Stimulated activated CD4-positive, alpha-beta T cell treated with anti-CD3 and anti-CD28 coated beads, Interleukin-15, amount 100 ng/mL, for 24 hours (primary cell): Measurements from ENCODE around the gene ALDH3A1.

Source experiments
- DNase-seq: peaks from one replicate; pipeline ENCODE4 v3.0.0-alpha.2; 2020

The ALDH3A1 gene

DNA sequence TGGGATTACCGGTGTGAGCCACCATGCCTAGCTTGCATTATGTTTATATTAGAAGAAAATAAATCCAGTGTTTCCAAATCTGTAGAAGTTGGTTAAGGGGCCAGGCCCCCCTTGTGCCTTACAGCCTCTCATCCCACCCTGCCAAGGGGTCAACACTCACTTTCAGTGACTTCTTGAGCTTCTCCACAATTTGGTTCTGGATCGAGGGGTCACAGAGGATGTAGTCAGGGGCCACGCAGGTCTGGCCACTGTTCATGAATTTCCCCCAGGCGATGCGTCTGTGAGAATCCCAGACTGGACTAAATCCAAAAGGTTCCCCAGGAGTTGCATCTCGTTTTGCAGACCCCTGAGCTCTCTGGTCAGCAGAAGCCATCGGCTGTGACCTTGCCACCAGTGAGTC is 7.2 kb downstream of the ALDH3A1 start:
- DNase-seq, result no peak

DNA sequence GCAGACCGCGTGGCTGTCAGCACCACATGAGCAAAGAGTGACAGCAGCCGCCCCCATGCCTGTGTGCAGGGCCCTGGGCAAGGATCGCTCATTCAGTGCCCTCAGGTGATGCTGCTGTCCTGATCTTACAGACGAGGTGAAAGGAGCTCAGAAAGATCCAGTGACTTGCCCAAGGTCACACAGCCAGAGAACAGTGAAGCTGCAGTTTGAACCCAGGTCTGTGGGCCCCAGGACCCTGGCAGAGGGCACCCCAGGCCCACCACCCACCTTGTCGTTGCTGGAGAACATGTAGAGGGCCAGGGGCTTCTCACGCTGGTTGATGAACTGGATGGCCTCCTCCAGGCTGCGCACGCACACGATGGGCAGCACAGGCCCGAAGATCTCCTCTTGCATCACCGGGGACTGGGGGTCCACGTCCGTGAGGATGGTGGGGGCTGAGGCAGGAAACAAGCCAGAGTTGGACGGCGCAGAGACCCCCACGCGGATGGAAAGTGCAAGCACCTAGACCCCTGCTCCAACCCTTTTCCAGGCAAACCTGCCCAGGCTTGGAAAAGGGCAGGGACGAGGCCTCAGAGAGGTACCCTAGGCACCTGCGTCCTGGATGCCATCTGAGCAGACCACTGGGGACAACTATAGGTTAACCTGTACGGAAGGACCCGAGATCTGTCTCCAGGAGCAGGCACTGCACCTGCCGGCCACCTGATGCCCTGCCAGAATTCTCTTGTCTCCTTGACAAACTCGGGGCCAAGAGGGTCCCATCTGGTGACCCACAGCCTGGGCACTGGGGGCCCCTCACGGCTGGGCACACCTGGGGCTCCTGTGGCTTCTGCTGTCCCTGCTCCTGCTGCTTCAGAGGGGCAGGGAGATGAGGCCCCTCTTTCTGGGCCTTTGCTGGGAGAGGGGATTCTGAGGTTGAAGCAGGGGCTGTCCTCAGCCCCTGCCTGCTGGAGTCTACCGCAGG is 8.6 kb downstream of the ALDH3A1 start:
- DNase-seq, result no peak

DNA sequence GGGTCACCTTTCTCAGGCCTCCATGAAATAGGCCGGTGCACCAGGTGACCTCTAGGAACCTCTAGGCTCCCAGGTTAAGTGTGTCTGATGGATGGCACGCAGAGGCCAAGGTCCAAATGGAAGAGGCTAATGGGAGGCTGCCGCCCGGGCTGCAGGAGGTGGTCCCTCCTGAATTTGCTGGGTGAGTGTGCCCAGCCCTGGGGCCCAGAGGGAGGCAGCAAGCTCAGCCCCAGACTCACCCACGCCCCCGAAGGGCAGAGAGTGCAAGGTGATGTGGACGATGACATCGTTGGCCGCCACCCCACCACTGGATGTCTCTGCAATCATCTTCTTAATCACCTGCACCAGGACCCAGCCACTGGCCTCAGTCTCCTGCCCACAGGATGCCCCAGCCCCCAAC is 9.3 kb downstream of the ALDH3A1 start:
- no peak for DNase-seq

DNA sequence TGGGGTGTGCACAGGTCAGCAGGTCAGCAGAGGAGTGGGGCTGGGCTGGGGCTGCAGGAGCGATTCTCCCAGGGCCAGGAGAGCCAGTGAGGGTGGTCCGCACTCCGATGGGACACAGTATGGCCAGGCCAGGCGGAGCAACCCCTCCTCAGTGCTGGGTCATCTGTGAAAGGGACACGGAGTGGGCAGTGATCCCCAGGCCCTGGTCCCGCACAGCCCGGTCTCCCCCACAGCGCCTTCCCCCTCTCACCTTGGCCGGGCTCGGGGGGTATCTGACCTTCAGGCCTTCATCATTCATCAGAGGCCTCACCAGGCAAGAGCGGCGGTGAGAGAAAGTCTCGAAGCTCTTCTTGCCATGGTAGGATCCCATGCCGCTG is 10.0 kb downstream of the ALDH3A1 start:
- DNase-seq, result no peak

DNA sequence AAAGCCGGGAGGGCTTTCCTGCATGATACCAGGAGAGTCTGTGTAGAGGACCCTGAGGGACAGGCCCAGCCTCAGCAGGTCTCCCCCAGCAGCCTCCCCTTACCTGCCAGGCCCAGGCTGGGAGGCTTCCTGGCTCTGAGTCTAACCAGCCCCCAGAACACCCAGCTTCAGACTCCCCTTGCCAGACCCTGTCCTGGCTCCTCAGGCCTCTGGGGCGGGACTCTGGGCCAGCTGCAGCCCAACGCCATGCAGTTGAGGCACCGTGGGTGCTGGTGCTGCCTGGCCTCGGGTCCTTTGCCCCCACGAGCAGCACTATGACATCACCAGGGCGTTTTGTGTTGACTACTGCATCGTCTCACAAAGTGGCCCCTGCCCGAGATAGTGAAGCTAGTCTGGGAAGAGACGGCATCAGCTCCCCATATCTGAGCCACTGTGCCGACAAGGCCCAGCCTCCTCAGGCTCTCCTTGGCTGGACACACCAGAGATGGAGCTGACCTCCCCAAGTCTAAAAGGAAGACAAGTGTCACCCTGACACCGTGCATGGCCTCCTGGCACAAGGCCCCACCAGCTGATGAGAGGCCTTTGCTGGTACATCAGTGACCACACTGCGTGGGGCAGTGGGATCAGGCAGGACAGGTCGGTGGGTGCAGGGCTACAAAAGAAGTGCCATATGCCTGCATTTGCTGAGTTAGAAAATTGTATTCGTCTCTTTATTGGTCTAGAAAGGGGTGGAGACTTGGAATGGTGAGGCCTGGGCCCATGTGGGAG is 10.6 kb downstream of the ALDH3A1 start:
- DNase-seq, result no peak

DNA sequence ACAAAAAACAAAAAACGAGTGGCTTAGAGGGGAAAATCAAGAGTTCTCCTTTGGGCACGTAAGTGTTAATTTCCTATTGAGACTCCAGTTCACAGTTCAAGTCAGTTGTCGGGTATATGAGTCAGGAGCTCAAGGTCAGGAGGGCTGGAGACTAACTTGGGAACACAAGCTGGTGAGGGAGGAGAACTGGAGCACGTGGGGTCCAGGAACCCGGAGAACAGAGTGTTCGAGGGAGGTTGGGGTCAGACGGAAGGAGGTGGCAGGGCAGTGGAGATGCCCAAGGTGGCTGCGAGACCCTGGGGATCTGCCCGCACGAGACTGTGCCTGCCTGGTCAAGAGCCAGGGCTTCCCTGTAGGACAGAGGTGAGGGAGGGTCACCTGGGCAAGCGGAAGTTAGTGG is 12.0 kb downstream of the ALDH3A1 start:
- DNase-seq, result no peak

DNA sequence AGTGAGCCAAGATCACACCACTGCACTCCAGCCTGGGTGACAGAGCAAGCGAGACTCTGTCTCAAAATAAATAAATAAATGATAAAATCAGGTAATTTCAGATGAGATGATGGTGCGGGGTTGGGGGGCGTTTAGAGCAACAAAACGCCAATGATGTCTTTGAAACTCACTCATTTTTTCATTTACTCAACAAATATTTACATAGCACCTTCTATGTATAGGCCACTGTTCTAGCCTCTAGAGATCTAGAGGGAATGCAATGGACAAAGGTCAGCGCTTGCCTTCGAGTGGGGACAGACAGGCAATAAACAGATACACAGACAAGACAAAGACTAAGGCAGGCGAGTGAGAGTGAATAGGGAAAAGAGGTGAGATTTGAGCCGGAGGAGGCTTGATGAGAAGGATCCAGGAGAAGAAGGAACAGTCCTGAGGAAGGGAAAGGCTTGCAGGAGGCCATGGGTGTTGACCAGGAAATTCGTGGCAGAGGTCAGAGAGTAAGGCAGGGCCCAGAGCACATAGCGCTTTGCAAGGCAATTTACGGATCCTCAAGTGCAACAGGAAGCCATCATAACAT is 14.1 kb downstream of the ALDH3A1 start:
- no peak for DNase-seq

DNA sequence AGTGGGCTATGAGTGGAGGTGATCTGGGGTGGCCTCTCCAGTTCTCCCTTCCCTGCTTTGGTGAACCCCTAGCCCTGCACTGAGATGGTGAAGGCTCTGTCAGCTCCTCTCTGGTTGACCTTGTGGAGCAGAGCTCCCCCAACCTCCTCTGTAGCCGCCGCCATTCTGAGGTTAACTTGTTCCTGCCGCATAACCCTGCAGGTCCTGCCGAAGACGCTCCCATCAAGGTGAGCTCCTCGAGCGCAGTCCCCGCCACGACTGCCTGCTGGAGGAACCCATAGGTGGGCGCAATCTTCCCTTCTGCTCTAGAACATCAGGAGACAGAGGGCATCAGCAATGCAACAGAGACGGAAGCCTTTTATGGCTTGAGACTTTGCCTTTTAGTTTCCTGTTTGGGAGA is 16.5 kb downstream of the ALDH3A1 start:
- no peak for DNase-seq

DNA sequence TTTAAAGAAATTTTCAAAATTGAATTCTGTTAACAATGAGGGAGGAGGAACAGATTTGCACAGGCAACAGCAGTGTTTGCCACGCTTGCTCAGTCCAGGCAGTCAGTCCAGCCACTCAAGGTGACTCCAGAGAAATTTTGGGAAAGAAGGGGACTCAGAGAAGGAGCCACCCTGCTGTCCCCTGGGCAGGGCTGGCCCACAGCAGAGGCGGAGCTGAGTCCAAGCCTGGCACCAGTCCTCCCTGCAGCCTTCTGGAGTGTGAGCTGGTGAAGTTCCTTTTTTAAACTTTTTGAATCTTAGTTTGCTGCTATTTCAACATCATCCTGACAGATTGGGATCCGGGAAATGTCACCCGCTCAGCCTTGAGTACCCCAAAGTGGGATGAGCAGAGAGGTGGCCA is 17.3 kb downstream of the ALDH3A1 start:
- no peak for DNase-seq

DNA sequence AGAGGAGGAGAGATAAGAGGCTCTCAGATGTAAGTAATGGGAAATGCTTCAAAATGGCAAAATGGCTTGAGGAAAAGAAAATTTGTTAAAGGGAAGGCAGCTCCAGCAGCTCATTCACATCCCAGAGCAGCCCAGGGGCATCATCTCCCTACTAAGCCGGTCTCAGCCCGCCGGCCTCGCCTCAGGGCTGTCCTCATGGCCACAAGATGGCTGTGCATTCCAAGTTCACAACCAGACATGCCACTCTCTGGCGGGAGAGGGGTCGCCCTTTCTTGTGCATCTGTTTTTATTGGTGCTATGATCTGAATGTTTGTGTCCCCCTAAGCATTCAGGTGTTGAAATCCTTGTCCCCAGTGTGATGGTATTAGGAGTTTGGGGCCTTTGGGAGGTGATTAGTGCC is 18.2 kb downstream of the ALDH3A1 start:
- DNase-seq, result no peak

DNA sequence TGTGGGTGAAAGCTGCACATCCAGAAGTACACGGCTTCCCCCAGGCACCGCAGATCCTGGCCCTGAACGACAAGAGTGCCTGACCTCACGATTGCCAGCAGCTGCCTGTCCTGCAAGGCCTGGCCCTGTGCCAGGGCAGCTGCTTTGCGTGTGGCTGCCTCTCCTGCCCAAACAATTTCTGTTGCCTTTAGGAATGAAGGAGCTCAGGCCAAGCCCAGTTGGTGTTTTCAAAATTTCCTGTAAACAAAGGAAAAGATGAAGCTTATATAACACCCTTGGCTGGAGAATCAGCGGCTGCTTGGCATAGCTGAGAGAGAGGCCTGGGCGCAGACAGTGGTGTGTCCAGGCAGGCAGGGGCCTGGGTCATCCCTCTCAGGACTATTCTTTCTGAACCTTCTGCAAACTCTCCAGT is 20.0 kb downstream of the ALDH3A1 start:
- DNase-seq, result no peak

DNA sequence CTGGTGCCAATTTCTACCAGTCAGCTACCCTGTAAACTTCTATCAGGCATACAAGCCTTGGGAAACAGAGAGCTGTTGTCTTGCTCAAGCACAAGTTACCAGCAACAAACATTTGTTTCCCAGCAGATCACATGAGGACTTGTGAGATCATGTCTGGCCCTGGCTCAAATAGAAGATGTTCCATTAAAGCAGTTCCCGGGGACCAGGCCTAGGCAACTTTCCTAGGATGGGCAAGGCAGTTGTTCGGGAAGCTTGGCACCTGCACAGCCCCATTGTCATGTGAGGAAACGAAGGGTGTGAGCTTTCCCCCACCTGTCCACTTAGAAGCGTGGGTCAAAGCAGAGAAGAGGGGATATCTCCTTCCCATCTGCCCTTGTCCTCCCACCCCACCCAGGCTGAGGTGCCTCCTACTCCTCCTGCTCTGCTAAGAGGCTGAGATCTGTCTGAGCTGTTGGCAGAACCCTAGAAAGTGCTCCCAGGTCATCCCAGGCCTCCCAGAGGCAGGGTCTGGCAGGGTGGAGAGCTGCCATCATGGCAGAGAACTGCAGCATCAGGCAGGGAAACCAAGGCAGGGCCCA is 20.5 kb downstream of the ALDH3A1 start:
- DNase-seq, result no peak

DNA sequence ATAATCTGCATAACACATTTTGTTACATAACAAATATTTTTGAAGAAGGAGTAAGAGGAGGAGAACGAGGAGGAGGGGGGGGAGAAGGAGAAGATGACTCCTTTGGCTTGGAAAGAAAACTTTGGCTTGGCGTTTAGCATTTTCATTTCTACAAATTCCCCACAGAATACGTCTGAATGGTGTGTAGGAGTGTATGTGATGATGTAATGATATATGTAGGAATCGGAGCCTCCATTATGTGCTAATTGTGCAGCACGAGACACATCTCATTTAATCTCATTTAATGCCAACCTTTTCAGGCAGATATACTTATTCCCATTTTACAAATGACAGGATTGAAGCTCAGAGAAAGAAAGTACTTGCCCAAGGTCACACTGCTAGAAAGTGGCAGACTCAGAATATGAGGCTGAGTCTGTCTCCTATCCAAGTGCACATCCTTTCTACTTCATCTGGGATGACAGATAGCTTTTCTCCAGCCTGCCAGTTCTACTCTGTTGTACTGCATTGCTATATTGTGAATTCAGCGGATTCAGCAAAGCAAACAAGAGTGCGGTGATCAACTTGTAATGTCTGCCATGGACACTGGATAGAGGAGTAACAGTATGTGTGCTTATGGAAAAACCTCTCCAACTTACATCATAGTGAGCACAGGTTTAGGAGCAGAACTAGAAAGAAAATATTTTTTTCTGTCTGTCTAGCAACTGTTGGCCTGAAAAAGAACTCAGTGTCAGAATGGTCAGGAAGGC is 21.3 kb downstream of the ALDH3A1 start:
- DNase-seq, result no peak

DNA sequence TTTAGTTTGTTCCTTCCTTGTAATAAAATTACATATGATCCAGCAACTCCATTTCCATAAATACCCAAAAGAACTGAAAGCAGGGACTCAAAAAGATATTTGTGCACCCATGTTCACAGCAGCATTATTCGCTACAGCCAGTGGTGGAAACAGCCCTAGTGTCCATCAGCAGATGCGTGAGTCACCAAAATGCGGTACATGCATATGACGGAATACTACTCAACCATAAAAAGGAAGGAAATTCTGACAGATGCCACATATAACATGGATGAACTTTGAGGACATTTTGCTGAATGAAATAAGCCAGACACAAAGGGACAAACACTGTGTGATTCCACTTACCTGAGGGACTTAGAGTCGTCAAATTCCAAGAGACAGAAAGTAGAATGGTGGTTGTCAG is 22.6 kb downstream of the ALDH3A1 start:
- no peak for DNase-seq

DNA sequence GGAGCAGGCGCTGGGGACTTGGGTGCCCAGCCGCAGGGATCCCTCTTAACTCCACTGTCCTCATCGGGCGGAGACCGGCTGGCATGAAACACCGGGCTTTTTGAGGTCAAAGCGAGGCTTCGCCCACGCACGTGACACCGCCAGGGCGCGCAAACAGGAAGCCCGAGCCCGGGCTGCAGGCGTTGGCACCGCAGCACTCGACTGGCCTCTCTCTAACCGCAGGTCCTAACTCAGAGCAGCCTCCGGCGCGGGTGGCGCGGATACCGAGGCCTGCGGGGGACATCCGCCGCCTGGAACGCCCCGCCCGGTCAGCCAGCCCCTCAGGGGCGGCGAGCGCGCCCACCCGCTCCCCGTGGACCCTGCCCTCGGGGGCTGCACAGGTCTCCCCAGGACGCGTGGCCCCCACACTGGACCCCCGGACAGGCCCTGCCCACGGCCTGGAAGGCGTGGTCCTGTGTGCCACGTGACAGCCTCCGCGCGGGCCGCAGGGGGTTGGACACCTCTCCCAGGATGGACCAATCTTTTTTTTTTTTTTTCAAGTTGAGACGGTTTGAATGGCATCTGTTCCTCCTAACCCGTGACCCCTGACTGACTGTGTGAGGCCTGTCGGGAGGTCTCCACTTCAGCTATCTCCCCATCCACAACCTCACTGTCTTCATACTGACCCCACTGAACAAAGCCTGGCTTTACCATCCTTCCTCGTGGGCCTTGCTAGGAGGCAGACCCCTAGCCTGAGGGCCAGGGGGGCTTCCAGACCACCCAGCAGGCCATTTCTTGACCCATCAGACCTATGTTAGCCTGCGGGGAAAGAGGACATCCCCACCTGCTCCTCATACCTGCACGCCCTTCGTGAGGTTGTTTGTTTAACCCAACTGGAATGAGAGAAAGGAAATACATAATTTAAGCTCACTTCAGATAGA is 23.3 kb downstream of the ALDH3A1 start:
- DNase-seq, result peak; percentile 73

DNA sequence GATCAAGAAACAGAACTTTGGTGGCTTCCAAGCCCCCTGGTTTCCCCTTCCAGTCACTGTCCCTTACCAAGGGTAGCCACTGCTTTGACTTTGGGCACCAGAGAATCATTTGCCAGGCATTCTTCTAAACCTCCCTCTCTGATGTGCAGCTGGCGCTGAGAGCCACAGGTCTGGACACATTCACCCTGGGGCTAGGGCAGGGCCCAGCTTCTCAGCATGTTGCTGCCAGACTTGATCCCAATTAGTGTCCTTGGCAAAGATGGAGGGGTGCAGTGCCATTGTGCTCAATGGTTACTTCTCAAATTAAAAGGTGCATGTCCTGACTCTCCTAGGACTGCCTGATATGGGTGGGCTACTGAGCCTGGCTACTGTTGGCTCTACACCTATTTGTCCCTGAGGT is 24.1 kb downstream of the ALDH3A1 start:
- no peak for DNase-seq

DNA sequence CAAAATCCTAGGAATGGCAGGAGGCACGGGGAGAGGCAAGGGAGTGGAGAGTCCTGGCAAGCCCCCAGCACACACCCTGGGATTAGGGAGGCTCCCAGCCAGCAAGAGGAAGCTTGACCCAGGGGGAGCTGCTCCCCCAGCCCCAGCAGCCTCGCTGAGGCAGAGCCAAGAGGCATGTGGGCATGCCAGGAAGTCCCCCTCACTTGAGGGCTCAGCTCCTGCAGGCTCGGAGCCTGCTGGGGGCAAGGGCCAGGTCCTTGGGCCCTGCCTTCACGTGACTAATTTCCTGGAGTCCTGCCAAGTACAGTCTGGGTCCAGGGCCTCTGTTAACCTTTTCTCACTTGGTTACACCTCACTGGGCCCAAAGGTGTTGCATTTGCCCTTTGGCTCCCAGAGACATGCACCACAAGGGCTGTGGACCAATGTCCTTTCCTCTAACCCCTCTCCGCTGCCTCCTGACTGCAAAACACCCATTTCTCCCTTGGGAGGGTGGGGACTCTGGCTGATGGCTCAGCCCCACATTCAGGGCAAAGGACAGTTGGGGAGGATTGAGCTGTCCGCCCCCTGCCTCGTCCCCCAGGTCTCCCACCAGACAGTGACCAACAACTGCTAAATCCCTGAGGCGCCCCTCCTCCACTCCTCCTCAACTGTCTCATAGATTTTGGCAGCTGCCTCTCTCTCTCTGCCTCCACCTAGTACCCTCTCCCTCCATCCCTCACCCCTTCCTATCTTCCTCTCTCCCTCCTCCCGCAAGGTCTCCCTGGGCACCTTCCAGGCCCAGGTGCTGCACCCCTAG is 27.3 kb downstream of the ALDH3A1 start:
- DNase-seq, result no peak

DNA sequence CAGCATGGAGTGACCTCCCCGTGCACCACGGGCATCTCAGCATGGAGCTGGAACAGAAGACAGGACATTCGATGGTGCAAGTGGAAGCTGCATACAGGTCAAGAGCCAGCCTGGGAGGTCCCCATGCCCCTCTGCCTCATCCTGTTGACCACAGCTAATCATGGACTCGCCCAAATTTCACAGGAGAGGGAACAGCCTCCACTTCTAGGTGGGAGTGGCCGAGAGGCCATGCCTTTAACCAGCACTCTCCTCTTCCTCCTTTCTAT is 28.0 kb downstream of the ALDH3A1 start:
- DNase-seq, result no peak

DNA sequence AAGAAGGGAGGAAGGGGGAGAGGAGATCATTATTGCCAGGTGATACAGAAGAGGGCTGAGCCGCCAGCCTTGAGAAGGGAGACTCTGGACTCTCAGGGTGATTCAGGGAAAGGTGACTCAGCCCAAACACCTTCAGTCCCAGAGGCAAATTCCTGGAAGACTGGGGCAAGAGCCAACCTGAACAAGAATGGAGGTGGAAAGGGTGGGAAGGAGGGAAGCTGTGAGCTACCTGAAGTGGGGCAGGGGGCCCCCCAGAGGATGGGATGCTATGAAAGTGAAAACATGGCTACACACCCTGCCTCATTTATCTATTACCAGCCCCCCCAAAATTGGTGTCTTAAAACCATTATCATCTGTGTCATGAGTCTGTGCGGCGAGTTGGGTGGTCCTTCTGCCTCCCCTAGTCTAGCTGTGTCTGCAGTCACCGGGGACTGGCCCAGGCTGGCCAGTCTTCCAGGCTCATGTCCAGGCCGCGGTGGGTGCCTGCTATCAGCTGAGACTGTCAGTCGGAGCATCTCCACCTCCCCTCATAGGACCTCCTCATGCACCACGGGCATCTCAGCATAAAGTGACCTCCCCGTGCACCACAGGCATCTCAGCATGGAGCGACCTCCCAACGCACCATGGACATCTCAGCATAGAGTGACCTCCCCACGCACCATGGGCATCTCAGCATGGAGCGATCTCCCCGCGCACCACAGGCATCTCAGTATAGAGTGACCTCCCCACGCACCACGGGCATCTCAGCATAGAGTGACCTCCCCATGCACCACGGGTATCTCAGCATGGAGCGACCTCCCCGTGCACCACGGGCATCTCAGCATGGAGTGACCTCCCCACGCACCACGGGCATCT is 28.5 kb downstream of the ALDH3A1 start:
- no peak for DNase-seq
